ENCODE measurements around the gene SLC9A3. TPM values are rescaled to one million over a fixed set of nuclear protein-coding genes. Genes with fewer than 3 reads are reported as not detected.

Gene SLC9A3
- polyA plus RNA-seq, 1 of the 3 experiments (the other 2 are of a cell fraction) = 1.9 TPM

DNA sequence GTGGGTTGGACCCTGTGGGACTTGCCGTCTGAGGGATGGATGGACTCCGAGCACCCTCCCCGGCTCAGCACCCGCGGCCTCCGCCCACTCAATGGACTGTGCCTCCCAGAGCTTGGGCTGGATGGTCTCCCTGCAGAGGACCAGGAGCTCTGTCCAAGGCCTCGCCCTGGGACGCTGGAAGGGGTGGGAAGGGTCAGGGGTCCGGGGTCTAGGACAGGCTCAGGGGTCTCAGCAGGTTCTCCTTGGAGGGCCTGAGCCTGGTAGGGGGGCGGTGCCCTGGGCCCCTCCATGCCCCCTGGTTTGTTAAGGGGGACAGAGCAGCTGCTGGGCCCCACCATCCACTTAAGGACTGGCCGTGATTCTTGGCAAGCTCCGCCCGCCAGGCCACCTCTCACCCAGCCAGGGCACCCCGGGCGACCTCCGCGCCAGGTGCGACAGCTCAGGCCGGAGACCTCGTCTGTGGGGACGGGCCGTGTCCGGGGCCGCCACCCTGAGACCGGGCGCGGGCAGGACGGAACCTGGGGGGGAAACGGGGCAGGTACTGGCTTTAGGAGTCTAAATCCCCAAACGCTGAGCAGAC, 52.1 kb downstream of the SLC9A3 start:
- peaks cover 9% of the 10 kb centered on the region; the same call in 1 of the 2 replicates for H3K79me2 ChIP-seq (ENCODE audit: insufficient read depth)
- peaks cover 0 to 21% of the 10 kb centered on the region in 2 experiments; a peak in 1 of 4 replicates for H3K4me1 ChIP-seq (ENCODE audit: control insufficient read depth in 1 of 2, insufficient read depth in 2 of 2, low read depth in 1 of 2, low read length in 1 of 2)
- H3K27ac ChIP-seq (ENCODE audit: low read depth in 2 of 2, low read length in 1 of 2) = peak overlapping the region; percentile 30 to 62; a peak in 1 of 4 replicates
- peak; percentile 71 for DNase-seq
- no peaks in the 10 kb centered on the region for H3K9me2 ChIP-seq
- H3K27me3 ChIP-seq (ENCODE audit: insufficient read depth) = no peaks in the 10 kb centered on the region
- H2AFZ ChIP-seq (ENCODE audit: low read depth) = peak overlapping the region; percentile 56; the same call in 1 of the 2 replicates
- H3K4me2 ChIP-seq = peak overlapping the region; percentile 98
- CTCF ChIA-PET = interaction anchor here (0.9 to 1.5 kb wide), 3 partner anchors 26 to 284 kb away, joined by 3 to 10 read pairs (median 3); no protein-coding TSS in a partner anchor
- no CpG with 5 or more reads among the region's 30 CpGs for WGBS (ENCODE audit: low lambda C conversion rate)
- TF ChIP-seq GATA2 (CRISPR knock-in tag; IDR thresholded peaks at IDR 0.05) = no peak
- no peak for TF ChIP-seq JUND (IDR thresholded peaks at IDR 0.05)
- TF ChIP-seq, protein P1, sequence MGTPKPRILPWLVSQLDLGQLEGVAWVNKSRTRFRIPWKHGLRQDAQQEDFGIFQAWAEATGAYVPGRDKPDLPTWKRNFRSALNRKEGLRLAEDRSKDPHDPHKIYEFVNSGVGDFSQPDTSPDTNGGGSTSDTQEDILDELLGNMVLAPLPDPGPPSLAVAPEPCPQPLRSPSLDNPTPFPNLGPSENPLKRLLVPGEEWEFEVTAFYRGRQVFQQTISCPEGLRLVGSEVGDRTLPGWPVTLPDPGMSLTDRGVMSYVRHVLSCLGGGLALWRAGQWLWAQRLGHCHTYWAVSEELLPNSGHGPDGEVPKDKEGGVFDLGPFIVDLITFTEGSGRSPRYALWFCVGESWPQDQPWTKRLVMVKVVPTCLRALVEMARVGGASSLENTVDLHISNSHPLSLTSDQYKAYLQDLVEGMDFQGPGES (IDR thresholded peaks at IDR 0.05; ENCODE audit: low read depth, low read length) = no peak
- TF ChIP-seq EZH2phosphoT487 (IDR thresholded peaks at IDR 0.05; ENCODE audit: borderline replicate concordance, low read depth) = no peak
- no peak for TF ChIP-seq ELF1 (IDR thresholded peaks at IDR 0.05)
- no peak for TF ChIP-seq YY1 (IDR thresholded peaks at IDR 0.05; ENCODE audit: low read depth)
- TF ChIP-seq MEF2A (IDR thresholded peaks at IDR 0.05; ENCODE audit: borderline replicate concordance, low read depth) = no peak
- no peak for TF ChIP-seq RAD21 (IDR thresholded peaks at IDR 0.05; ENCODE audit: low read length)
- TF ChIP-seq, protein P2, sequence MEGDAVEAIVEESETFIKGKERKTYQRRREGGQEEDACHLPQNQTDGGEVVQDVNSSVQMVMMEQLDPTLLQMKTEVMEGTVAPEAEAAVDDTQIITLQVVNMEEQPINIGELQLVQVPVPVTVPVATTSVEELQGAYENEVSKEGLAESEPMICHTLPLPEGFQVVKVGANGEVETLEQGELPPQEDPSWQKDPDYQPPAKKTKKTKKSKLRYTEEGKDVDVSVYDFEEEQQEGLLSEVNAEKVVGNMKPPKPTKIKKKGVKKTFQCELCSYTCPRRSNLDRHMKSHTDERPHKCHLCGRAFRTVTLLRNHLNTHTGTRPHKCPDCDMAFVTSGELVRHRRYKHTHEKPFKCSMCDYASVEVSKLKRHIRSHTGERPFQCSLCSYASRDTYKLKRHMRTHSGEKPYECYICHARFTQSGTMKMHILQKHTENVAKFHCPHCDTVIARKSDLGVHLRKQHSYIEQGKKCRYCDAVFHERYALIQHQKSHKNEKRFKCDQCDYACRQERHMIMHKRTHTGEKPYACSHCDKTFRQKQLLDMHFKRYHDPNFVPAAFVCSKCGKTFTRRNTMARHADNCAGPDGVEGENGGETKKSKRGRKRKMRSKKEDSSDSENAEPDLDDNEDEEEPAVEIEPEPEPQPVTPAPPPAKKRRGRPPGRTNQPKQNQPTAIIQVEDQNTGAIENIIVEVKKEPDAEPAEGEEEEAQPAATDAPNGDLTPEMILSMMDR (IDR thresholded peaks at IDR 0.05) = no peak
- TF ChIP-seq, protein P3, sequence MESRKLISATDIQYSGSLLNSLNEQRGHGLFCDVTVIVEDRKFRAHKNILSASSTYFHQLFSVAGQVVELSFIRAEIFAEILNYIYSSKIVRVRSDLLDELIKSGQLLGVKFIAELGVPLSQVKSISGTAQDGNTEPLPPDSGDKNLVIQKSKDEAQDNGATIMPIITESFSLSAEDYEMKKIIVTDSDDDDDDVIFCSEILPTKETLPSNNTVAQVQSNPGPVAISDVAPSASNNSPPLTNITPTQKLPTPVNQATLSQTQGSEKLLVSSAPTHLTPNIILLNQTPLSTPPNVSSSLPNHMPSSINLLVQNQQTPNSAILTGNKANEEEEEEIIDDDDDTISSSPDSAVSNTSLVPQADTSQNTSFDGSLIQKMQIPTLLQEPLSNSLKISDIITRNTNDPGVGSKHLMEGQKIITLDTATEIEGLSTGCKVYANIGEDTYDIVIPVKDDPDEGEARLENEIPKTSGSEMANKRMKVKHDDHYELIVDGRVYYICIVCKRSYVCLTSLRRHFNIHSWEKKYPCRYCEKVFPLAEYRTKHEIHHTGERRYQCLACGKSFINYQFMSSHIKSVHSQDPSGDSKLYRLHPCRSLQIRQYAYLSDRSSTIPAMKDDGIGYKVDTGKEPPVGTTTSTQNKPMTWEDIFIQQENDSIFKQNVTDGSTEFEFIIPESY (IDR thresholded peaks at IDR 0.05; ENCODE audit: borderline replicate concordance, low read depth) = no peak
- TF ChIP-seq TEAD4 (IDR thresholded peaks at IDR 0.05; ENCODE audit: borderline replicate concordance, insufficient read depth) = no peak
- TF ChIP-seq, protein P4, sequence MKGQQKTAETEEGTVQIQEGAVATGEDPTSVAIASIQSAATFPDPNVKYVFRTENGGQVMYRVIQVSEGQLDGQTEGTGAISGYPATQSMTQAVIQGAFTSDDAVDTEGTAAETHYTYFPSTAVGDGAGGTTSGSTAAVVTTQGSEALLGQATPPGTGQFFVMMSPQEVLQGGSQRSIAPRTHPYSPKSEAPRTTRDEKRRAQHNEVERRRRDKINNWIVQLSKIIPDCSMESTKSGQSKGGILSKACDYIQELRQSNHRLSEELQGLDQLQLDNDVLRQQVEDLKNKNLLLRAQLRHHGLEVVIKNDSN (IDR thresholded peaks at IDR 0.05; ENCODE audit: borderline replicate concordance, low read depth) = no peak
- no peak for TF ChIP-seq RXRA (IDR thresholded peaks at IDR 0.05; ENCODE audit: borderline replicate concordance, low read depth)
- TF ChIP-seq, protein P5, sequence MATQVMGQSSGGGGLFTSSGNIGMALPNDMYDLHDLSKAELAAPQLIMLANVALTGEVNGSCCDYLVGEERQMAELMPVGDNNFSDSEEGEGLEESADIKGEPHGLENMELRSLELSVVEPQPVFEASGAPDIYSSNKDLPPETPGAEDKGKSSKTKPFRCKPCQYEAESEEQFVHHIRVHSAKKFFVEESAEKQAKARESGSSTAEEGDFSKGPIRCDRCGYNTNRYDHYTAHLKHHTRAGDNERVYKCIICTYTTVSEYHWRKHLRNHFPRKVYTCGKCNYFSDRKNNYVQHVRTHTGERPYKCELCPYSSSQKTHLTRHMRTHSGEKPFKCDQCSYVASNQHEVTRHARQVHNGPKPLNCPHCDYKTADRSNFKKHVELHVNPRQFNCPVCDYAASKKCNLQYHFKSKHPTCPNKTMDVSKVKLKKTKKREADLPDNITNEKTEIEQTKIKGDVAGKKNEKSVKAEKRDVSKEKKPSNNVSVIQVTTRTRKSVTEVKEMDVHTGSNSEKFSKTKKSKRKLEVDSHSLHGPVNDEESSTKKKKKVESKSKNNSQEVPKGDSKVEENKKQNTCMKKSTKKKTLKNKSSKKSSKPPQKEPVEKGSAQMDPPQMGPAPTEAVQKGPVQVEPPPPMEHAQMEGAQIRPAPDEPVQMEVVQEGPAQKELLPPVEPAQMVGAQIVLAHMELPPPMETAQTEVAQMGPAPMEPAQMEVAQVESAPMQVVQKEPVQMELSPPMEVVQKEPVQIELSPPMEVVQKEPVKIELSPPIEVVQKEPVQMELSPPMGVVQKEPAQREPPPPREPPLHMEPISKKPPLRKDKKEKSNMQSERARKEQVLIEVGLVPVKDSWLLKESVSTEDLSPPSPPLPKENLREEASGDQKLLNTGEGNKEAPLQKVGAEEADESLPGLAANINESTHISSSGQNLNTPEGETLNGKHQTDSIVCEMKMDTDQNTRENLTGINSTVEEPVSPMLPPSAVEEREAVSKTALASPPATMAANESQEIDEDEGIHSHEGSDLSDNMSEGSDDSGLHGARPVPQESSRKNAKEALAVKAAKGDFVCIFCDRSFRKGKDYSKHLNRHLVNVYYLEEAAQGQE (IDR thresholded peaks at IDR 0.05; ENCODE audit: low read depth, low read length) = no peak
- no peak for TF ChIP-seq NFIC (IDR thresholded peaks at IDR 0.05; ENCODE audit: borderline replicate concordance)
- TF ChIP-seq NRF1 (IDR thresholded peaks at IDR 0.05; ENCODE audit: low read depth, low read length) = no peak
- TF ChIP-seq MXI1 (IDR thresholded peaks at IDR 0.05; ENCODE audit: low read depth, low read length) = no peak
- TF ChIP-seq FOXM1 (IDR thresholded peaks at IDR 0.05; ENCODE audit: low read depth) = no peak
- H3K36me3 ChIP-seq (replicated peaks in 1 of 2; ENCODE audit: control insufficient read depth in 1 of 2, insufficient read depth in 2 of 2, low read length in 1 of 2) = peaks cover 0 to 11% of the 10 kb centered on the region in 2 experiments
- H3K9ac ChIP-seq = peak overlapping the region; percentile 88
- POLR2A ChIA-PET = interaction anchor here (0.9 kb wide), 1 partner anchor 139 kb away, joined by 3 read pairs; no protein-coding TSS in a partner anchor
- H3F3A ChIP-seq (replicated peaks; ENCODE audit: insufficient read depth) = no peaks in the 10 kb centered on the region
- peaks cover 6% of the 10 kb centered on the region for H4K20me1 ChIP-seq (ENCODE audit: insufficient read depth)
- H3K4me3 ChIP-seq (ENCODE audit: low read depth in 2 of 2, low read length in 1 of 2) = peak overlapping the region; percentile 73 to 75
- H3K9me3 ChIP-seq = no peaks in the 10 kb centered on the region
